ENCODE measurements around the gene ATG4D.
A peak's percentile ranks its signal among the peaks of the same experiment; 100 is the strongest.

Gene ATG4D

DNA sequence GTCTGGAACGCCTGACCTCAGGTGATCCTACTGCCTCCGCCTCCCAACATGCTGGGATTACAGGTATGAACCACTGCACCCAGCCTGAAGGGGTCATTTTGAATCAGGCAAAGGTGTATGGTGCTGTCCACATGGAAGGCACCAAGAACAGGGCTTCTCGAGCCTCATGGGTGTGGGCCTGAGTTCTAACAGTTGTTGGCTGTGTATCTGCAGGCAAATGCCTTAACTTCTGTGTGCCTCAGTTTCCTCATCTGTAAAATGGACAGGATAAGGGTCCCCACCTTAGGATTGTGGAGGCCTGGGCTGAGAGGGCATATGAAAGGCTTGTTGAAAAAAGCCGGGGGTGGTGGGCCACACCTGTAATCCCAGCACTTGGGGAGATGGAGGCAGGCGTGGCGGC is 34.2 kb downstream of the ATG4D start:
- no peak overlapping the region for H3K27ac Mint-ChIP-seq (ENCODE audit: low read depth)
- no peaks in the 10 kb centered on the region for H3K27me3 Mint-ChIP-seq
- H3K4me1 Mint-ChIP-seq = peaks cover 6% of the 10 kb centered on the region
- H3K9me3 Mint-ChIP-seq = no peaks in the 10 kb centered on the region
- DNase-seq (ENCODE audit: low spot score in 2 of 2) (no peak), ATAC-seq (replicated peaks; ENCODE audit: extremely low read depth, poor library complexity, severe bottlenecking) (no peak)
- peaks cover 9% of the 10 kb centered on the region for H3K36me3 Mint-ChIP-seq (ENCODE audit: insufficient read depth)
- no peak overlapping the region for H3K4me3 Mint-ChIP-seq

DNA sequence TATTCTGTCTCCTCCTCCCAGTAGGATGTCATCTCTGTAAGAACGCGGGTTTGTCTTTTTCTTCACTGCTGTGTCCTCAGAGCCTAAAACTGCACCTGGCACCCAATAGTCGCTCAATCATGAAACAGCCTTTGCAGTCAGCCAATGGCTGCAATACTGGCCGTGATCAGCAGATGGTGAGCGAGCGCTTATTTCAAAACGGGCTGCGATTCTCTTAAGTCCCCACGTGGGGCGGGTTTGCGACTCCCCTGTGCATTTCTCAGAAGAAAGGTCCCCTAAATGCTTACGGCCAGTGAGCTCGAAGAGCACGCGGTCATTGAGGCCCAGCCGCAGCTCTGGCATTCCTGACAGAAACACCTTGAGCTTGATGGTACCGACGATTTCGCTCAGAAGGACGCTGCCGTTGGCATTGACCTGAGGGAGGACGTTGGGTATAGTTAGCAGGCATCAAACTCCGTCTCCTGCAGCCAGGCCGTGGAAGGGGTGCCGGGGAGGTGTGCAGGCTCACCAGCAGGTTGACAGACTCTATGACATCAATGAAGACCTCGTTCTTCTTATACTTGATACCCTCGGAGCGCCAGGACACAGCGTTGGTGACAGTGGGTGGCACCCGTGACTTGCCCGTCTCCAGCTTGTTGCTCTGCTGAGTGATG is 37.4 kb downstream of the ATG4D start:
- peaks cover 5% of the 10 kb centered on the region for H3K36me3 Mint-ChIP-seq (ENCODE audit: insufficient read depth)
- no peaks in the 10 kb centered on the region for H3K27me3 Mint-ChIP-seq
- DNase-seq (ENCODE audit: low spot score in 2 of 2) = peak; percentile 83 to 91
- H3K4me1 Mint-ChIP-seq = peaks cover 17% of the 10 kb centered on the region
- ATAC-seq (replicated peaks; ENCODE audit: extremely low read depth, poor library complexity, severe bottlenecking) = peak; percentile 91
- no peak overlapping the region for H3K27ac Mint-ChIP-seq (ENCODE audit: low read depth)
- H3K9me3 Mint-ChIP-seq = no peaks in the 10 kb centered on the region
- no peak overlapping the region for H3K4me3 Mint-ChIP-seq

DNA sequence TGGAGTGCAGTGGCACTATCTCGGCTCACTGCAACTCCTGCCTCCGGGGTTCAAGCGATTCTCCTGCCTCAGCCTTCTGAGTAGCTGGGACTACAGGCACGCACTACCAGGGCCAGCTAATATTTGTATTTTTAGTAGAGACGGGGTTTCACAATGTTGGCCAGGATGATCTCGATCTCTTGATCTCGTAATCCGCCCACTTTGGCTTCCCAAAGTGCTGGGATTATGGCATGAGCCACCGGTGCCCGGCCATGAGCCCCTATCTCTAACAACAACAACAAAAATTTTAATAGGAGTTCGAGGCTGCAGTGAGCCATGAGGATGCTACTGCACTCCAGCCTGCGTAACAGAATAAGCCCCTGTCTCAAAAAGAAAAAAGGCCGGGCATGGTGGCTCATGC is 38.4 kb downstream of the ATG4D start:
- no peak overlapping the region for H3K4me3 Mint-ChIP-seq
- peaks cover 17% of the 10 kb centered on the region for H3K4me1 Mint-ChIP-seq
- DNase-seq (ENCODE audit: low spot score in 2 of 2) = no peak
- H3K36me3 Mint-ChIP-seq (ENCODE audit: insufficient read depth) = peaks cover 4% of the 10 kb centered on the region
- no peak for ATAC-seq (replicated peaks; ENCODE audit: extremely low read depth, poor library complexity, severe bottlenecking)
- no peaks in the 10 kb centered on the region for H3K9me3 Mint-ChIP-seq
- no peaks in the 10 kb centered on the region for H3K27me3 Mint-ChIP-seq
- no peak overlapping the region for H3K27ac Mint-ChIP-seq (ENCODE audit: low read depth)

DNA sequence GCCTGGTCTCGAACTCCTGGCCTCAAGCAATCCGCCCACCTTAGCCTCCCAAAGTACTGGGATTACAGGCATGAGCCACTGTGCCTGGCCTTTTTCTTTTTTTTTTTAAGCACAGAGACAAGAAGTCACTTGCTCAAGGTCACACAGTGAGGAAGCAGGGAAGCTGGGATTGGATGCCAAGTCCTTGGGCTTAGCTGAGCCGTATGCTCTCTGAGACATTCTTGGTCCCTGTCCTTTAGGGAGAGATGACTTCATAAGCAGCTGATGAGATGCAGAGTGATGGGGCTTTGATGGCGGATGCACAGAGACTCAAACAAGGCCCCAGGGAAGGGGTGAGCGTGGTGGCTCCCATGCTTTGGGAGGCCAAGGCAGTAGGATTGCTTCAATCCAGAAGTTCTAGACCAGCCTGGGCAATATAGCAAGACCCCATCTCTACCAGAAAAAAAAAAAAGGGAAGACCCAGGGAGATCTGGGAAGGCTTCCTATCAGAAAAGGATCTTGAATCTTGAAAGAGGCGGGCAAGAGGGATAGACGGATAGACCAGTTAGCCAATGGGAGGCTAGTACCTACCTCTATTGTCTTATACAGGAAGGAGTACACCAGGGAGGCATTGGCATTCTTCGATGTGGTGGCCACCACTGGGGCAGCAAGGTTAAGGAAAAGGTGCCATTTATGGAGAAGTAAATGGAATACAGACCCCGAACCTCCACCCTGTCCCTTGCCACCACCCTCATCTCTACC is 39.5 kb downstream of the ATG4D start:
- Mint-ChIP-seq H3K4me1 (peaks cover 17% of the 10 kb centered on the region), H3K27ac (ENCODE audit: low read depth) (no peak overlapping the region), H3K9me3 (no peaks in the 10 kb centered on the region), H3K36me3 (ENCODE audit: insufficient read depth) (peaks cover 4% of the 10 kb centered on the region), H3K4me3 (no peak overlapping the region), H3K27me3 (peaks cover 8% of the 10 kb centered on the region)
- ATAC-seq (replicated peaks; ENCODE audit: extremely low read depth, poor library complexity, severe bottlenecking) = no peak
- DNase-seq (ENCODE audit: low spot score in 2 of 2) = no peak

DNA sequence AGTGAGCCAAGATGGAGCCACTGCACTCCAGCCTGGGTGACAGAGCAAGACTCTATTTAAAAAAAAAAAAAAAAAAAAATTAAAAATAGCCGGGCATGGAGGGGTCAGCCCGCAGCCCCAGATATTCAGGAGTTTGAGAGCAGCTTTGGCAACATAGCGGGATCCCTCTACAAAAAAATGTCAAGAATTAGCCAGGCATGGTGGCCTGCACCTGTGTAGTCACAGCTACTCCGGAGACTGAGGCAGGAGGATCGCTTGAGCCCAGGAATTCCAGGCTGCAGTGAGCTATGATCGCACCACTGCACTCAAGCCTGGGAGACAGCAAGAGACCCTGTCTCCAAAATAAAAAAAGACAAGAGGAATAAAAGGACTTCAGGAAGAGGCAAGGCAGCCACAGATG is 42.7 kb downstream of the ATG4D start:
- H3K4me3 Mint-ChIP-seq = no peak overlapping the region
- no peak for DNase-seq (ENCODE audit: low spot score in 2 of 2)
- H3K36me3 Mint-ChIP-seq (ENCODE audit: insufficient read depth) = peaks cover 4% of the 10 kb centered on the region
- H3K9me3 Mint-ChIP-seq = no peaks in the 10 kb centered on the region
- no peak overlapping the region for H3K27ac Mint-ChIP-seq (ENCODE audit: low read depth)
- ATAC-seq (replicated peaks; ENCODE audit: extremely low read depth, poor library complexity, severe bottlenecking) = no peak
- peaks cover 11% of the 10 kb centered on the region for H3K4me1 Mint-ChIP-seq
- H3K27me3 Mint-ChIP-seq = peaks cover 9% of the 10 kb centered on the region

DNA sequence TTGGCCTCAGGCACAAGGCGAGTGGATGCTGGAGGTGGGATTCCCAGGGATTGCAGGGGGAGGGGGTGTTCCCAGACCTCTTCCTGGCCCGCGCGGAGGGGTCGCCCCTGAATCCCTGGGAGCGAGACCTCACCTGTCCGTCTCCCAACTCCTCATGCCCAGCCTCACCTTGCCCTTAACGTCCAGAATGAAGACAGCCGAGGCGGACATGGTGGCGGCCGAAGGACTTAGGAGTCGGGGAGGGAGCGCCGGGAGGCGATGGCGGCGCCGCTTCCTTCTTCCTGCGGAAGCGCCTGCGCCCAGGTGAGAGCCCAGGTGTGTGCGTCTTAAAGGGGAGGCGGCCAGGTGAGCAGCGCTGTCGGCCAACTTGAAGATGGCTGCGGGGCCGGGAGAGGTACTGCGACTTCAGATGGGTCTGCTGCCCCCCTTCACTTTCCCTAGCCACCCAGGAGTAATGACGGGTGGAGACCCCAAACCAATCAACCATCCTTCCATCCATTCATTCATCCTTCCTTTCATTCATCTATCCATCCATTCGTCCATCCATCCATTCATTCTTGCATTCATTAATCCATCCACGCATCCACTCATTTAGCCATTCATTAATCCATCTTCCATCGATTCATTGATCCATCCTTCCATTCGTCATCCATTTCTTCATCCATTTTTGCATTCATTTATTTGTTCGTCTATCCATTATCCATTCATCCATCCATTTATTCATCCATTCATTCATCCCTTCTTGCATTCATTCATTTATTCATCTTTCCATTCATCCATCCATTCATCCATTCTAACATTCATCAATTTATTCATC is 43.5 kb downstream of the ATG4D start, which contains the start of gene AP1M2:
Gene AP1M2 (minus strand): TSS at position 291 of the 817 bp plus-strand sequence. CDS start 81 bp downstream, at position 210.
- Mint-ChIP-seq H3K9me3 (no peaks in the 10 kb centered on the region), H3K27ac (ENCODE audit: low read depth) (no peak within 1 kb of the TSS), H3K36me3 (ENCODE audit: insufficient read depth) (peaks cover 4% of the 10 kb centered on the region), H3K4me3 (no peak within 1 kb of the TSS), H3K27me3 (peaks cover 9% of the 10 kb centered on the region), H3K4me1 (peaks cover 11% of the 10 kb centered on the region)
- ATAC-seq (replicated peaks; ENCODE audit: extremely low read depth, poor library complexity, severe bottlenecking) (no peak), DNase-seq (ENCODE audit: low spot score in 2 of 2) (no peak)

DNA sequence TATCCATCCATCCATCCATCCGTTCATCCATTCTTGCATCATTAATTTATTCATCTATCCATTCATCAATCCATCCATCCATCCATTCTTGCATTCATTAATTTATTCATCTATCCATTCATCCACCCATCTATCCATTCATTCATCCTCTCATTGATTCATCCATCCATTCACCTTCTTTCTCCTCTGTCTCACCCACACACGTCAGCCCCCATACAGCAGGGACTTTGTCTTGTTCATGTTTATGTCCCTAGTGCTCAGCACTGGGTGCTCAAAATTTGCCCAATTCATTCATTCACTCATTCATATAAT is 44.1 kb downstream of the ATG4D start:
- peaks cover 11% of the 10 kb centered on the region for H3K4me1 Mint-ChIP-seq

DNA sequence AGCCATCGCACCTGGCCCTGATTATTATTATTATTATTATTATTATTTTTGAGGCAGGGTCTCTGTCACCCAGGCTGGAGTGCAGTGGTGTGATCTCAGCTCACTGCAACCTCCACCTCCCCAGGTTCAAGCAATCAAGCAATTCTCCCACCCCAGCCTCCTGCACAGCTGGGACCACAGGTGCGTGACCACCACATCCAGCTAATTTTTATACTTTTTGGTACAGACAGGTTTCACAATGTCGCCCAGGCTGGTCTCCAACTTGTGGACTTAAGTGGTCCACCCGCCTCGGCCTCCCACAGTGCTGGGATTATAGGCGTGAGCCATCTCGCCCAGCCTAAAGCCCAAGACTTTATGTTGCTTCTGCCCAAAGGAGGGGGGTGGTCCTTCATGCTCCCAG is 49.4 kb downstream of the ATG4D start:
- no peaks in the 10 kb centered on the region for H3K9me3 Mint-ChIP-seq
- H3K27me3 Mint-ChIP-seq = peaks cover 2% of the 10 kb centered on the region
- peaks cover 7% of the 10 kb centered on the region for H3K36me3 Mint-ChIP-seq (ENCODE audit: insufficient read depth)
- DNase-seq (ENCODE audit: low spot score in 2 of 2) (no peak), ATAC-seq (replicated peaks; ENCODE audit: extremely low read depth, poor library complexity, severe bottlenecking) (no peak)
- H3K4me1 Mint-ChIP-seq = peaks cover 23% of the 10 kb centered on the region
- H3K4me3 Mint-ChIP-seq = no peak overlapping the region
- no peak overlapping the region for H3K27ac Mint-ChIP-seq (ENCODE audit: low read depth)

More for the DNA sequence above, 44.1 kb downstream of the ATG4D start:
- Mint-ChIP-seq H3K9me3 (no peaks in the 10 kb centered on the region), H3K27me3 (peaks cover 9% of the 10 kb centered on the region), H3K4me3 (no peak overlapping the region), H3K36me3 (ENCODE audit: insufficient read depth) (peaks cover 4% of the 10 kb centered on the region), H3K27ac (ENCODE audit: low read depth) (no peak overlapping the region)
- DNase-seq (ENCODE audit: low spot score in 2 of 2) (no peak), ATAC-seq (replicated peaks; ENCODE audit: extremely low read depth, poor library complexity, severe bottlenecking) (no peak)

DNA sequence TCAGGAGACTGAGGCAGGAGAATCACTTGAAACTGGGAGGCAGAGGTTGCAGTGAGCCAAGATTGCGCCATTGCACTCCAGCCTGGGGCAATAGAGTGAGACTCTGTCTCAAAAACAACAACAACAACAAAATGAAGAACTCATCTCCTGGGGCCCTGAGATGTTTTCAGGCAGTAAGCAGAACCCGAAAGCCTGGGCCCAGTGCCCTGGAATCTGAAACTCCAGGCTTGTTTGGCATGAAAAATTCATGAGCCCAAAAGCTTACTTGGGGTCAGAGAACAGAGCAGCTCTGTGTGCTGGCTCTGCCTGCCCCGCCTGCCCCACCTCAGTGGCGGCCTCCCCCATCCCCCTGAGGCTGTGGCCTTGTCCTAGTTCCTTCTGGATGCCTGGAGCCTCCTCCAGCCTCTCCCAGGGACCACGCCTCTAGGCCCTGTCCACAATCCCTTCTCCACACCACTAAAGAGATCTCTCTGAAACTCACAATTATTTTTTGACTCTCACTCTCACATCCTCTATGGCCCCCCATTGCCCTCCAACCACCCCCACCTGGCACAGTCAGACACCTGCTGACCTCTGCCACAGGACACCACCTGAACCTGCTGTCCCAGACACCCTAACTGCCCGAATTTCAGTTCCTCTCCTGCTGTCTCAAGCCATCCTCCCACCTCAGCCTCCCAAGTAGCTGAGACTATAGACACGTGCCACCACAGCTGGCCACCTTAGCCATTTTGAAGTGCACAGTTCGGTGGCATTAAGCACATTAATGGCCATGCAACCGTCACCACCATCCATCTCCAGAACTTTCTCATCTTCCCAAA is 50.3 kb downstream of the ATG4D start:
- ATAC-seq (replicated peaks; ENCODE audit: extremely low read depth, poor library complexity, severe bottlenecking) (no peak), DNase-seq (ENCODE audit: low spot score in 2 of 2) (no peak)
- peaks cover 5% of the 10 kb centered on the region for H3K36me3 Mint-ChIP-seq (ENCODE audit: insufficient read depth)
- H3K4me3 Mint-ChIP-seq = peak overlapping the region; percentile 17
- no peak overlapping the region for H3K27ac Mint-ChIP-seq (ENCODE audit: low read depth)
- H3K9me3 Mint-ChIP-seq = no peaks in the 10 kb centered on the region
- H3K27me3 Mint-ChIP-seq = no peaks in the 10 kb centered on the region
- H3K4me1 Mint-ChIP-seq = peaks cover 23% of the 10 kb centered on the region

DNA sequence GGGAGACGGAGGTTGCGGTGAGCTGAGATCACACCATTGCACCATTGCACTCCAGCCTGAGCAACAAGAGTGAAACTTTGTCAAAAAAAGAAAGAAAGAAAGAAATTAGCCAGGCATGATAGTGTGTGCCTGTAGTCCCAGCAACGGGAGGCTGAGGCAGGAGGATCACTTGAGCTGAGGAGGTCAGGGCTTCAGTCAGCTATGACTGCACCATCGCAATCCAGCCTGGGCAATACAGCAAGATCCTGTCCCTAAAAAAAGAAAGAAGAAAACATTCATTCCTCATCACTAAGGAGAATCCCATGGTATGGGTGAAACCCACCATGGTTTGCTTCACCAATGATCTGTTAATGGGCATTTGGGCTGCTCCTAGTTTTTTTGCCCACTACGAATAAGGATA is 56.4 kb downstream of the ATG4D start:
- ATAC-seq (replicated peaks; ENCODE audit: extremely low read depth, poor library complexity, severe bottlenecking) = no peak
- Mint-ChIP-seq H3K9me3 (no peaks in the 10 kb centered on the region), H3K4me3 (no peak overlapping the region), H3K27ac (ENCODE audit: low read depth) (no peak overlapping the region), H3K4me1 (peaks cover 37% of the 10 kb centered on the region), H3K36me3 (ENCODE audit: insufficient read depth) (peaks cover 31% of the 10 kb centered on the region), H3K27me3 (no peaks in the 10 kb centered on the region)
- no peak for DNase-seq (ENCODE audit: low spot score in 2 of 2)

DNA sequence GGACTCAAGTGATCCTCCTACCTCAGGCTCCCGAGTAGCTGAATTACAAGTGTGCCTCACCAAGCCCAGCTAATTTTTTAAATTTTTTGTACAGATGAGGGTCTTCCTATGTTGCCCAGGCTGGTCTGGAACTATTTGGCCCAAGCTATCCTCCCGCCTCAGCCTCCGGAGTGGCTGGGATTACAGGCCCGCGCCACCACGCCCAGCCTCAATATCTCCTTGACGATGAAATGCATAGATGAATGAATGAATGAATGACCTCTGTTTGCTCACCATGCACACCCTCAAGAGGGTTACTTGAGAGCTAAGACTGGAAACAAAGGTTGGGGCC is 58.3 kb downstream of the ATG4D start:
- ATAC-seq (replicated peaks; ENCODE audit: extremely low read depth, poor library complexity, severe bottlenecking) = no peak
- H3K9me3 Mint-ChIP-seq = no peaks in the 10 kb centered on the region

DNA sequence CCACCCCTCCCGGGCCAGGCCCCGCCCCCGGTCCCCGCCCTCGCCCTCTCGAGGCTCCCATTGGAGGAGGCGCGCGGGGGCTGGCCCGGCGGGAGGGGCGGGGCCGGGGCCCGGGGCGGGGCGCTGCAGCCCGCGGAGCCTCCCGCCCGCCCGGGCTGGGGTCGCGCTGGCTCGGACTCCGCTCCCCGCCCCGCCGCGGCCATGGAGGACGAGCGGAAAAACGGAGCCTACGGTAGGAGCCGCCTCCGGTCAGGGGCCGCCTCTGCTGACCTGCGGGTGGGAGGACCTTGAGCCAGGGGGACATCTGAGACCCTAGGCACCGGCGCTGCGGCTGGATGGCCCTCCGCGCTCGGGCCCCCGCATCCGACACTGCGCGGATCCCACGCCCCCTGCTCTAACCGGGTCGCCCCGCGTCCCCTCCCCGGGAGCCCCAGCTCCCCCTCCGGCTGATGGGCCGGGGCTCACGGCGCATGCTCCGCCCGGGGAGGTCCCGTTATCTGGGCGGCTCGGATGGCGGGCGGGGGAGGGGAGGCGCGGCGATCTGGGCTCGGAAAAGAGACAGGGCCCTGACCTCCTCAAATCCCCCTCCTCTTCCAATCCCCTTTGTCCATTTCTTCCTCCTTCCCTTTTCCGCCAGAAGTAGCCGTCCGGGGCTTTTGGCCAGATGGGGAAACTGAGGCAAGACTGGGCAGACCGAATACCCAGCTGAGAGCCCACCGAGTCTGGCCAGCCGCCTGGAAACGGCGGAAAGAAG is 58.8 kb downstream of the ATG4D start:
- ATAC-seq (replicated peaks; ENCODE audit: extremely low read depth, poor library complexity, severe bottlenecking) (peak; percentile 60), DNase-seq (ENCODE audit: low spot score in 2 of 2) (peak; percentile 62 to 70)
- Mint-ChIP-seq H3K9me3 (no peaks in the 10 kb centered on the region), H3K27ac (ENCODE audit: low read depth) (peak overlapping the region; percentile 99), H3K4me1 (peaks cover 20% of the 10 kb centered on the region), H3K4me3 (peak overlapping the region; percentile 99), H3K27me3 (no peaks in the 10 kb centered on the region), H3K36me3 (ENCODE audit: insufficient read depth) (peaks cover 29% of the 10 kb centered on the region)

More for the DNA sequence above, 58.3 kb downstream of the ATG4D start:
- Mint-ChIP-seq H3K36me3 (ENCODE audit: insufficient read depth) (peaks cover 29% of the 10 kb centered on the region), H3K27ac (ENCODE audit: low read depth) (no peak overlapping the region), H3K27me3 (no peaks in the 10 kb centered on the region), H3K4me1 (peaks cover 22% of the 10 kb centered on the region), H3K4me3 (peak overlapping the region; percentile 99)
- DNase-seq (ENCODE audit: low spot score in 2 of 2) = no peak
